Colonic mucosa (tissue), 4 donors: ENCODE data around the gene EML6. TPM values are rescaled to one million over a fixed set of nuclear protein-coding genes. Genes with fewer than 3 reads are reported as not detected.

Experiments used
- DNase-seq: peaks from one replicate; pipeline ENCODE4 v3.0.0-alpha.2; 2020
- H3K27ac ChIP-seq: fragments of 200-600 bp; one replicate; pipeline ENCODE4 v1.8.0; 2021
- H3K27me3 ChIP-seq: fragments of 200-600 bp; one replicate; pipeline ENCODE4 v1.8.0; 2021
- H3K36me3 ChIP-seq: fragments of 200-600 bp; one replicate; pipeline ENCODE4 v1.8.0; 2021
- H3K4me1 ChIP-seq: fragments of 200-600 bp; one replicate; pipeline ENCODE4 v1.8.0; 2021; ENCODE audit warnings: mild to moderate bottlenecking
- H3K4me3 ChIP-seq: fragments of 200-600 bp; one replicate; pipeline ENCODE4 v1.8.0; 2021
- H3K9ac ChIP-seq, 2 donors: one replicate each; pipeline ENCODE4 v1.7.0; 2013; ENCODE audit warnings: control low read depth in 2 of 2, low read depth in 2 of 2, low read length in 2 of 2
- H3K9me3 ChIP-seq: fragments of 200-600 bp; one replicate; pipeline ENCODE4 v1.8.0; 2021
- intact Hi-C: fragments of 100-400 bp; cut with DNase I; formaldehyde crosslinking; loops from one replicate; pipeline ENCODE4 v1.14.1; 2022
- total RNA-seq, 2 donors: library from RNA; stranded (reverse); fragmentation: NEBNext Ultra II Directional in 1 of 2; extraction: Animal tissue kit (Norgen Biotek cat#: 25700) in 1 of 2; gene quantifications; one replicate each; pipeline ENCODE4 v1.2.1, GENCODE V29; 2021
- TF ChIP-seq, protein P1 (sequence below): fragments of 200-600 bp; IDR thresholded peaks from one replicate; pipeline ENCODE4 v1.8.0; 2022; ENCODE audit warnings: antibody characterized with exemption, mild to moderate bottlenecking
- donor health status: healthy.
- donor health status: DM: no; HTN: no; CAD: no.
- donor health status: DM: no; HTN: no; CAD: no.

Gene EML6
- total RNA-seq, 2 donors from 2014 or later = 2.1 to 2.5 TPM

- Histone ChIP-seq H3K9ac (peak overlapping the region in 1 of 2 donors; percentile 77), H3K27me3 (no peaks in the 10 kb centered on the region), H3K9me3 (no peaks in the 10 kb centered on the region), H3K4me3 (no peak overlapping the region), H3K4me1 (peaks cover 31% of the 10 kb centered on the region), H3K36me3 (no peaks in the 10 kb centered on the region), H3K27ac (peak overlapping the region; percentile 71)
- TF ChIP-seq, protein P1, sequence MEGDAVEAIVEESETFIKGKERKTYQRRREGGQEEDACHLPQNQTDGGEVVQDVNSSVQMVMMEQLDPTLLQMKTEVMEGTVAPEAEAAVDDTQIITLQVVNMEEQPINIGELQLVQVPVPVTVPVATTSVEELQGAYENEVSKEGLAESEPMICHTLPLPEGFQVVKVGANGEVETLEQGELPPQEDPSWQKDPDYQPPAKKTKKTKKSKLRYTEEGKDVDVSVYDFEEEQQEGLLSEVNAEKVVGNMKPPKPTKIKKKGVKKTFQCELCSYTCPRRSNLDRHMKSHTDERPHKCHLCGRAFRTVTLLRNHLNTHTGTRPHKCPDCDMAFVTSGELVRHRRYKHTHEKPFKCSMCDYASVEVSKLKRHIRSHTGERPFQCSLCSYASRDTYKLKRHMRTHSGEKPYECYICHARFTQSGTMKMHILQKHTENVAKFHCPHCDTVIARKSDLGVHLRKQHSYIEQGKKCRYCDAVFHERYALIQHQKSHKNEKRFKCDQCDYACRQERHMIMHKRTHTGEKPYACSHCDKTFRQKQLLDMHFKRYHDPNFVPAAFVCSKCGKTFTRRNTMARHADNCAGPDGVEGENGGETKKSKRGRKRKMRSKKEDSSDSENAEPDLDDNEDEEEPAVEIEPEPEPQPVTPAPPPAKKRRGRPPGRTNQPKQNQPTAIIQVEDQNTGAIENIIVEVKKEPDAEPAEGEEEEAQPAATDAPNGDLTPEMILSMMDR = no peak
- intact Hi-C loops = loop anchor here (5.0 kb wide), 1 partner anchor 111 kb away; no protein-coding TSS in a partner anchor
- DNase-seq = no peak
Measured at GRCh38 chr2:55012672-55013484, 289.4 kb downstream of the EML6 start.

GRCh38 chr2:55013936-55014335, 290.5 kb downstream of the EML6 start:
- Histone ChIP-seq H3K4me3 (no peak overlapping the region), H3K27ac (no peak overlapping the region), H3K27me3 (no peaks in the 10 kb centered on the region), H3K9ac (no peak overlapping the region), H3K4me1 (peaks cover 31% of the 10 kb centered on the region), H3K36me3 (no peaks in the 10 kb centered on the region), H3K9me3 (no peaks in the 10 kb centered on the region)
- intact Hi-C loops = loop anchor here (5.0 kb wide), 1 partner anchor 112 kb away; no protein-coding TSS in a partner anchor
- no peak for DNase-seq
- TF ChIP-seq, protein P1 = no peak

GRCh38 chr2:55014962-55015939, 291.8 kb downstream of the EML6 start:
- TF ChIP-seq, protein P1 = peak; percentile 60
- Histone ChIP-seq H3K9ac (no peak overlapping the region), H3K36me3 (no peaks in the 10 kb centered on the region), H3K27me3 (no peaks in the 10 kb centered on the region), H3K27ac (no peak overlapping the region), H3K4me1 (peaks cover 31% of the 10 kb centered on the region), H3K4me3 (no peak overlapping the region), H3K9me3 (no peaks in the 10 kb centered on the region)
- DNase-seq = peak; percentile 76
- intact Hi-C loops = loop anchor here (5.0 kb wide), 1 partner anchor 113 kb away; no protein-coding TSS in a partner anchor

GRCh38 chr2:55017428-55017827, 294.0 kb downstream of the EML6 start:
- no peak overlapping the region for H3K9ac ChIP-seq
- TF ChIP-seq, protein P1 = no peak
- no peaks in the 10 kb centered on the region for H3K9me3 ChIP-seq
- no peaks in the 10 kb centered on the region for H3K27me3 ChIP-seq
- intact Hi-C loops = loop anchor here (2.0 kb wide), 1 partner anchor 151 kb away; no protein-coding TSS in a partner anchor
- H3K27ac ChIP-seq = no peak overlapping the region
- H3K4me3 ChIP-seq = no peak overlapping the region
- no peak for DNase-seq
- H3K36me3 ChIP-seq = no peaks in the 10 kb centered on the region
- H3K4me1 ChIP-seq = peaks cover 17% of the 10 kb centered on the region

- intact Hi-C loops = loop anchor here (2.0 kb wide), 1 partner anchor 151 kb away; no protein-coding TSS in a partner anchor
- no peaks in the 10 kb centered on the region for H3K36me3 ChIP-seq
- no peak overlapping the region for H3K27ac ChIP-seq
Measured at GRCh38 chr2:55017880-55018279, 294.4 kb downstream of the EML6 start.

More at GRCh38 chr2:55017880-55018279, 294.4 kb downstream of the EML6 start:
- no peak for DNase-seq
- Histone ChIP-seq H3K4me1 (peaks cover 12% of the 10 kb centered on the region), H3K9ac (no peak overlapping the region), H3K9me3 (no peaks in the 10 kb centered on the region), H3K4me3 (no peak overlapping the region), H3K27me3 (no peaks in the 10 kb centered on the region)
- TF ChIP-seq, protein P1 = no peak
